ENCODE measurements around the gene FKBP1A.

The FKBP1A gene

DNA sequence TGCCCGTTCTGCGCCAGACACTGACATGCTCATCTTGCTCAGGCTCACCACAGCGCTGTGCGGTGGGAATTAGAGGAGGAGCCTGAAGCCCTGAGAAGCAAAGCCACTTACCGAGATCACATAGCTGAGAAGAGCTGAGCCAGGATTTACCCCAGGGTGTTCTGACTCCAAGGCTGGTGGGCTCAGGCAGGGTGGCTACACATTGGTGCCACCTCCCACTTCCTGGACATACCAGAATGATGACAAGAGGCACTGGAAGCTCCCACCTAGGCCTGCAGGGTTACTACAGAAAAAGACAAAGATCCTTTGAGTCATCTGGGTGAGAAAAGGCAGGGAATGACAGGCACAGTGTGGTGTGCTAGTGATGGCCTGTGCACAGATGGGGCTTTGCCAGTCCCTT, 24.4 kb upstream of the FKBP1A start:
- DNase-seq (ENCODE audit: low spot score), result peak; percentile 94

DNA sequence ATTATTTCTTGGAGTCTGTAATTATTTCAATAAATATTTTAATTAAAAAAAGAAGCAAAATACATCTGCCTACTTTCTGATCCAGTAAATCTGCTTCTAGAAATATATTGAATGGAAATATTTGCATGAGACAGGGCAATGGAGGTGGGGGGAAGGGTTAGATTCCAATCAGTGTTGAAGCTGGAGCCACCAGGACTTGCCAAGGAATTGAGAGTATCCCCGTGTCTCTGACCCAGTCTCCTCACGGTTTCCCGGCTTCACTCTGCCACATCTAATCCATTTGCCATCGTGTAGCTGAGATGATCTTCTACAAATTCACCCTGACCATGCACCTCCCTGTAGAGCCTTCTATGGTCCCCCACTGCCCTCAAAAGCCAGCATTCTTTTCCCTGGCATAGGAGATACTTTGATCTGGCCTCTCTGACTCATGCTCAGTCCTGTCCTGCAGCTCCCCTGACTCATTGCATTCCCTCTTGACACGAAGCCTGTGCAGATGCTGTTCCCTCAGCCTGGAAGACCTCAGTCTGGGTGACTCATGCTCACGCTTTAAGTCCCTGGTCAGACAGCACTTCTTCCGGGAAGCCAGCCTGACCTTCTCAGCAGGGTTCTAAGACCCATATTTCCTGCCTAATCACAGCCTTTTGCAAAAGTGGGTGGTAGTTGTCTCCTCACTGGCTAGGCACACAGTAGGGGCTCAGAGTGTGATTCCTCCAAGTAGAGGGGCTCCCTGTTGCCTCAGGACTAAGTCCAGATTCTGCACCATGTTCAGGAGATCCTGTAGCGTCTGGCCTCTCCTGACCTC, 23.0 kb upstream of the FKBP1A start:
- DNase-seq (ENCODE audit: low spot score), result peak; percentile 100

GRCh38 chr20:1414982-1415381, 22.1 kb upstream of the FKBP1A start:
- DNase-seq (ENCODE audit: low spot score), result no peak

DNA sequence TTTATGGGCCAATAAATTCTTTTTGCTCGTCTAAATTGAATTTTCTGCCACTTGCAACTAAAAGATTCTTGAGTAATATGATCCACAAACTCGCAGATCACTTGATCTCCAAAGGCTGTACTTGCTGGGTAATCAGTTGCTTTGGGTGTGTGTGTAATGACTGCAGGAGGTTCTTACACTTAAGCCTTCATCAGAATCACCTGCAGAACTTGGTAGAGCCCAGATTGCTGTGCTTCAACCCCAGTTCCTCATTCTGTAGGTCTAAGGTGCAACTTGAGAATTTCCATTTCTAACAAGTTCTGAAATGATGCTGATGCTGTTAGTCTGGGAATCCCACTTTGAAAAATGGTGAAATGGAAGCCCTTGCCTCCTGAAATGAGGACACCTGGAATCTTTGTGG, 12.9 kb upstream of the FKBP1A start:
- no peak for DNase-seq (ENCODE audit: low spot score)

- no peak for DNase-seq (ENCODE audit: low spot score)
Observed at GRCh38 chr20:1403624-1404023, 10.8 kb upstream of the FKBP1A start.

- peak; percentile 69 for DNase-seq (ENCODE audit: low spot score)
Observed at GRCh38 chr20:1402149-1402548, 9.3 kb upstream of the FKBP1A start.

- DNase-seq (ENCODE audit: low spot score), result peak; percentile 87
Observed at GRCh38 chr20:1401451-1401907, 8.6 kb upstream of the FKBP1A start.

DNA sequence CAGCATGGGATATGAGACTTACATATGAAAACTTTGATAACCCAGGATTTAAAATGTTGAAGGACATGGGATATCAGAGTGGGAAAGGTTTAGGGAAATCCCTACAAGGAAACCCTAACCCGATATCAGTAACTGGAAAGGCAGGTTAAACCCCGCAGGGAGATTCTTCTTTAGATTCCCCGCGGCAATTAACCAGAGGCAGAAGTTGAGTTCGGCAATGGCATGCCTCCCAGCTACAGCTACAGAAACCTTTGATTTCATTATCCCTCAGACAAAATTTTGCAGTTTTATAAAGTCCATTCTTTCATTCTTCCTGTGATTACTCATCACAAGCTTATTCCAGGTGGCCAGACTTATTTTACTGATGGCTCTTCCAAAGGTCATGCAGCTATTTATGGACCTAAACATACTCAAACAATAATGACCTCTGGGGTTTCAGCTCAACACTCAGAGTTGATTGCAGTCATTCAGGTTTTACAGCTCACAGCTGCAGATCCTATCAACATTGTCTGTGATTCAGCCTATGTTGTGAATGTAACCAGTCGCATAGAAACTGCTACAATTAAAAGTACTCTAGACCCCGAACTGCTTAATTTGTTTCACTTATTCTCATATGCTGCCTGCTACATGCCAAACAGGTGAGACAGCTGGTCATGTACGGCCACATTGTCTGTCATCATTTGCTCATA, 7.0 kb upstream of the FKBP1A start:
- DNase-seq (ENCODE audit: low spot score), result peak; percentile 87

GRCh38 chr20:1398185-1398584, 5.3 kb upstream of the FKBP1A start:
- peak; percentile 84 for DNase-seq (ENCODE audit: low spot score)

DNA sequence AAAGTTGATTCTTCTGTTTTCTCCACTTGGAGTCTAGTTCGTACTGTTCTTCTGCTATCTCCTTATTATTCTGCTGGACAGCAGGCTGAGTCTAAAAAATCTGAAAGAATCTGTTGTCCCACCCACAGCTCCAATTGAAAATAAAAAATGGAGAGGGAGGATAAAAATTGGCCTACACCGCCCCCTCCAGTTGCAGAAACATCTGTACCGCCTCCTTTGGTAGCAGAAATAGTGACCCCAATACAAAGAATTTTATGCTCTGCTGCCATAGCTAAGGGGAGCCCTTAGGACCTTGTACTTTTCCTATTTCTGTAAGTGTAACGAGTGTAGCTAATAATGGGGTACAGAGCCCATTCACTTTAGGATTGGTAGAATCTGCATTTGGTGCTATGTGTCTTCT, 4.9 kb upstream of the FKBP1A start:
- no peak for DNase-seq (ENCODE audit: low spot score)

- no peak for DNase-seq (ENCODE audit: low spot score)
Observed at GRCh38 chr20:1396702-1397101, 3.8 kb upstream of the FKBP1A start.

DNA sequence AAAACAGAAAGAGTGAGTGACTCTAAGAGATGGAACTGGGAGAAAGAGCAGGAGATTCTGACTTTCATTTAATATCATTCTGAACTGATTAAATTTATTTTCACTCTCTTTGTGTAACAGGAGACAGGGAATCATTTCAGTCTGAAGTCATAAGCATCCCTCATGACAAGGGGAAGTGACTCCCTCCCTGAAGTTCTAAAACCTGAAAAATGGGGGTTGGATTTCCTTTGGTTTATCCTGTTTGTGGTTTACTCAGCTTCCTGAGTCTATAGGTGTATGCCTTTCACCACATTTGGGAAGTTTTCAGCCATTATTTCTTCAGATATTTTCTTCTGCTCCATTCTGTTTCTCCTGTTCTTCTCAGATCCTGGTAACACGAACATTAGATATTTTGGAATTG, 3.4 kb upstream of the FKBP1A start:
- DNase-seq (ENCODE audit: low spot score), result no peak

GRCh38 chr20:1394686-1395085, 1.8 kb upstream of the FKBP1A start:
- DNase-seq (ENCODE audit: low spot score), result peak; percentile 39

DNA sequence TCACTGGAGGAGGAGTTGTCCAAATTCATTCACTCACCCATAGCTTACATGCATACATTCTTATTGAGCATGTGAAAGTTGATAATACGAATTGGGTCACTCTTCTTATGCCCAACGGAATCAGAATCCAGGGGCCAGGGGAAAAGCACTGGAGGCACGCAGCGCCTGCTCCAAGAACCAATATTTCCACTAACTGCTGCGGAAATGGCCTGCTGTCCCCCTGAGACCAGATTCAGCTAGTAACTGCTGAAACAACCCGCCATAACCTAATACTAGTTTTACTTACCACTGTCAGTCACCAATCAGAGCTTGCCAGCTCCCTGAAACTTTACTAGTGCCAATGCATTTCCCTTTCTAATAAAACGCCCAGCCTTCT, 641 bp upstream of the FKBP1A start:
- no peak for DNase-seq (ENCODE audit: low spot score)

DNA sequence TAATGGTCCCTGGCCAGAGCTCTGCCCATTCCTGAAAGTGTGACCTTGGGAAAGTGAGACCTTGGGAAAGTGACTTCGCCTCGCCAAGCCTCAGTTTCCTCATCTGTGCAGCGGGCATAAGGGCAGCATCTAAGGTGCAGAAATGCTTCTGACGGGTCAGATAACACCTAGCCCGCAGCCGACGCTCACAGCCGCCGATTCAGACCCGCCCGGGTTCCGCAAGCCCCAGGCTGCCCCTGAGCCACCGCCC, 486 bp downstream of the FKBP1A start:
- no peak for DNase-seq (ENCODE audit: low spot score)

DNA sequence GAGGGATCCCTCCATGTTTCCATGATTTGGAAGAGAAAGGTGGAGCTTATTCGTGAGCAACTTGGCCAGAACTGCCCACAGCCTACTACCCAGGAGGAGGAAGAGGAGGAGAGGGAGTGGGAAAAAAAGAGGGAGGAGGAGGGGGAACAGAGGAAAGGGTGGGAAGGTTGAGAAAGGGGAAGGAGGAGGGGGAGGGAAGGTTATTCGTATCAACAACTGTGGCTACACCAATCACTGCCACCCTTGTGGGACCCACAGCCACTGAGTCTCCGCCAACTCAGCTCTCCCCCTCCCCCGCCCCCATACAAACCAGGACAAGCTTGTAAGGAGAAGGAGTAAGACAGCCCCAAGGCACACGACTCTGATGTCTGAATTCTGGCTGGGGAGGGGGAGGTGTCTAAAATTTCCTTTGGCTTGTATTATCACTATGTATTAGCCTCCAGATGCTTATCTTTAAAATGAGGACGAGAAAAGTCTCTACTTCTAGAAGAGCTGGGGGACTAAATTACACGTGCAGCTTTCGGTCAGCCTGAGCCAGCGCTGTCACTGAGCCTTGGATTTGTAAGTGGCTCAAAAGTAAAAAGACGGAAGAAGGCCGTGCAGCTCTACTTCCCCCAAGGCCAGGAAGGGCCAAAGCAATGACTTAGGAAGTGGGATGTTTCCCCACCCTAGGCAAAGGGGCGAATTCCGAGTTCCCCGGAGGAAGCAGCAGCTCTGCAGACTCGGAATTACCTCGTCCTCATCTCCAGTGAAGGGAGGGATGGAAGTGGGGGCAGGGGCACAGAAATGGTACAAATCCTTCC, 1.0 kb downstream of the FKBP1A start:
- DNase-seq (ENCODE audit: low spot score), result peak; percentile 37

GRCh38 chr20:1390581-1391403, 2.1 kb downstream of the FKBP1A start:
- DNase-seq (ENCODE audit: low spot score), result no peak

DNA sequence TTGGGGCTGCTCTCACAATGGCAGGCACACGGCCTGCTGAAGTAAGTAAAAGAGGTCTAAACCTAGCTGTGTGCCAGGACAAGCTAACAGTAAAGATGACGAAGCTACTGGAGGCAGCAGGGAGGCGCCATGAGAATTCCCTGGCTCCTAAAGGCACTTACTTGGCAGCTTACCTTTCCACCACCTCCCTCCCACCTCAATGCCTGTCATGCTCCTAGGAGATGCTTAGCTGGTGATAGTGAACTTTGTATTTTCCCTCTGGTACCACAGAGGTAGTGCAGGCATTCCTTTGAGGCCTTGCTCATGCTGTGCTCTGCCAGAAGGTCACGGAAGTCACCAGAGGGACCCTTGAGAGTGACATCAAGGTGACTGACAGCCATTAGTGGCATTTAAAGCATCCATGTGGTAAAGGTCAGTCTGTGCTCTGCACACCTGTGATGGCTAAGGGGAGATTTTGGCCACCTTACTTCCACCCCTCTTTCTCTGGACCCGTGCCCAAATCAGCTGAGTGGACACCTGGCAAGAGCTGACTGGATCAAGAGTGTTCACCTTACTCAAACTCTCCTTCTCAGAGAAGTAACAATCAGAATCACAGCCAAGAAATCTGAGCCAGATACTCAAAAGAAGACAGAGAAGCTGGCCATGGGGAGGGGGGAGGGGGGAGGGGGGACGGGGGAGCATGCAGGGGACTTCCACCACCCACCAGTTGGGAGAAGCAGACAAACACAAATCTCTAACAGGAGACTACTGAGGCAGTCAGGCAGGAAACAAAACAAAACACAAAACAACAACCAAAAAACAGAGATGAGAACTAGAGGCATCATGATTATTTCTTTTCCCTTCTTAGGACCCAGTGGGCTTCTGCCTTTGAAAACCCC, 2.9 kb downstream of the FKBP1A start:
- DNase-seq (ENCODE audit: low spot score), result peak; percentile 71

GRCh38 chr20:1388741-1389483, 3.9 kb downstream of the FKBP1A start:
- no peak for DNase-seq (ENCODE audit: low spot score)

DNA sequence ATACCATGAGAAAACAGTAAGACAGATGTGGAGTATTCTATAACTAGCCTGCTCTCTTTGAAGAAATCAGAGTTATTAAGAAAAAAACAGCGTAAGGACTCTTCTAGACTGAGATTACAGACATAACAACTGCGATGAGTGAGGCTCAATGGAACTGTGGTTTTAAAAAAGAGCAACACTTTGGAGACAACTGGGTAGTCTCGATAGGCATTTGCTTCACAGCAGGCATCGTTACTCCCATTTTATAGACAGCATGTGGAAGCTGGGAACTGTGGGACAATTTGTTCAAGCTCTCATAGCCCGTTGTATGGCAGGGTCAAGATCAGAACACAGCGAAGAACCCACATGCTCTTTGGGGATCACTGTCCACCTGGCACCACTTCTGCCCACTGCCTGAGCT, 4.6 kb downstream of the FKBP1A start:
- DNase-seq (ENCODE audit: low spot score), result no peak
